ENCODE data around the gene CTAGE9. TPM values are rescaled to one million over a fixed set of nuclear protein-coding genes. Genes with fewer than 3 reads are reported as not detected.

CTAGE9 gene
- total RNA-seq, 4 donors from 2014 or later, result 0.19 TPM; not detected in 3

- DNase-seq (ENCODE audit: low spot score) (no peak), ATAC-seq (ENCODE audit: low FRiP score) (no peak)
- no peak for TF ChIP-seq CTCF (IDR thresholded peaks at IDR 0.05)
These were observed 25.5 kb downstream of the CTAGE9 start for GRCh38 chr6:131685266-131685780.

GRCh38 chr6:131683479-131683878, 27.3 kb downstream of the CTAGE9 start:
- ATAC-seq (ENCODE audit: low FRiP score), result no peak
- DNase-seq (ENCODE audit: low spot score), result no peak
- no peak for TF ChIP-seq CTCF (IDR thresholded peaks at IDR 0.05)

- TF ChIP-seq CTCF (IDR thresholded peaks at IDR 0.05), result no peak
These were observed 28.4 kb downstream of the CTAGE9 start for GRCh38 chr6:131682442-131682841.

GRCh38 chr6:131681585-131681984, 29.2 kb downstream of the CTAGE9 start:
- ATAC-seq (ENCODE audit: low FRiP score) (no peak), DNase-seq (ENCODE audit: low spot score) (no peak)
- no peak for TF ChIP-seq CTCF (IDR thresholded peaks at IDR 0.05)

More at GRCh38 chr6:131682442-131682841, 28.4 kb downstream of the CTAGE9 start:
- DNase-seq (ENCODE audit: low spot score) (no peak), ATAC-seq (ENCODE audit: low FRiP score) (no peak)

- no peak for DNase-seq (ENCODE audit: low spot score)
- TF ChIP-seq CTCF (IDR thresholded peaks at IDR 0.05), result no peak
- no peak for ATAC-seq (ENCODE audit: low FRiP score)
These were observed 29.9 kb downstream of the CTAGE9 start for GRCh38 chr6:131680868-131681267.

GRCh38 chr6:131678442-131678841, 32.4 kb downstream of the CTAGE9 start:
- ATAC-seq (ENCODE audit: low FRiP score), result no peak
- no peak for TF ChIP-seq CTCF (IDR thresholded peaks at IDR 0.05)
- DNase-seq (ENCODE audit: low spot score), result no peak

GRCh38 chr6:131673184-131673583, 37.6 kb downstream of the CTAGE9 start:
- ATAC-seq (ENCODE audit: low FRiP score), result no peak
- no peak for TF ChIP-seq CTCF (IDR thresholded peaks at IDR 0.05)
- no peak for DNase-seq (ENCODE audit: low spot score)

Measured in omental fat pad (tissue), 4 donors.